ENCODE results near the gene SERGEF. TPM values are rescaled to one million over a fixed set of nuclear protein-coding genes. Genes with fewer than 3 reads are reported as not detected.
A peak's percentile ranks its signal among the peaks of the same experiment; 100 is the strongest.
"Not testable (repeated sequence)": the region's sequence is repeated elsewhere in the genome, so short reads cannot be mapped to it uniquely, and the experiment has no call there.

SERGEF gene
- total RNA-seq, 1 donor from 2014 or later, result 16.6 TPM

DNA sequence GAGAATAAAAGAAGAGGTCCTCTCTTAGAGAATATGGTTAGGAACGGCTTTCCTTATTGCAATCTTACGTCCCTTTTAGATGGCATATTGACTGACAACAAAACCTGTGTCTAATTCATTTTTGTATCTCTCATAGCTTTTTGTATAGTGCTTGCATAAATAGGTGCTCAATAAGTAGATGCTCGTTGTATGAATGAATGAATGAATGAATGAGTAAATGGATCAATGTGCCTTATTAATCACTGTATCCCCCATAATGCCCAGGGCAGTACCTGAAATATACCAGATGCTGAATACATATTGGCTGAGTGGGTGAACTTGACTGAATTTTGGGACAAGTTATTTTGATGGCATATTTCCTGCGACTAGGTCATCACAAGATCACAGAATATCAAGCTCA, 97.9 kb downstream of the SERGEF start:
- DNase-seq (ENCODE audit: low read depth), result no peak

DNA sequence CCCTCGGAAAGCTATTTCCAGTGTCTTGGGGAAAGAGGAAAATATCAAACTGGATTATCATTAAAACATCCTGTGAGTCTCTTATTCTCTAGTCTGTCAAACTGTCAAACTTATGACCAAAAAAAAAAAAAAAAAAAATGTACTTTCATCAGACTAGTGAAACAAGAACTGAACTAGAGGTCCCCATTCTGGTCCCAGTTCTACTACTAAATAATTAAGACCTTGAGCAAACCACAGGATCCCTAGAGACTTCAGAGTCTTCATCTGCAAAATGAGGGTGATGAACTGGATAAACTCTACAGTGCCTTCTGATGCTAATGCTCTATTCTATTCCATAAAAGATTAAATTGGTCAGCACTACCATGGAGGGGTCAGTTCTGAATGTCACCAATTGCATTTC, 105.8 kb downstream of the SERGEF start:
- no peak for DNase-seq (ENCODE audit: low read depth)

DNA sequence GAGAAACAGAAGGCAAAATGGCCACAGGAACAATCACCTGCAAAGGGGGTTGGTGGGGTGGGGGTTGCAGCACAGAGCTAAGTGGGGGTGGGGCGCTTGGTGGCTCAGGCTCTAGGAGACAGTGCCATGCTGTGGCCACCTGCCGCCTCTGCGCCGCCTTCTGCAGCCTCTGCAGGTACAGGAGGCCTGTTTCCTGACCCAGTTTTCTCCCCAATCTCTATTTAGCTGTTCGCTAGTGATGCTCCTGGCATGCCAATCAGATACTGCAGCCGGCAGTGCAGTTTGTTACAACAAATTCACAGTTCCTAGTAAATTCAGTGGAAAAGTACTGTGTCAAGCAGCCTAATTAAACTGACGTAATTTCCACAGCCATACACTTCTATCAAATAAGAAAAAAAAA, 106.4 kb downstream of the SERGEF start:
- DNase-seq (ENCODE audit: low read depth), result no peak

DNA sequence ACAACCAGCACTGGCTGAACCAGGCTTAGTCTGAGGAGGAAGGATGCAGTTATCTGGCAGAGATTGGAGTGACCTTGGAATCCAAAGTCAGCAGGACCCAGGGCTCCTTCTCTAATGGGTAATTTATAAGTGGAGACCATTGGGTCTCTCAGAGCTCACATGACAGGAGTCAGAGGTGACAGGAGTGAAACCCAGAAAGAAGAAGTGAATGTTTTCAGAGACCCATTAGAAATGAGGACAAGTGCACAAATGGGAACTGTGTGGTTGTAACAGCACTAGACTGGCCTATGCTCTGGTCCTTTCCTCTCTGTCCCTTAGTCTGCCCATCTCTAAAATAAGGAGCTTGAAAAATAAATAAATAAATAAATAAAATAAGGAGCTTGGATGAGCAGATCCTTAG, 107.4 kb downstream of the SERGEF start:
- no peak for DNase-seq (ENCODE audit: low read depth)

DNA sequence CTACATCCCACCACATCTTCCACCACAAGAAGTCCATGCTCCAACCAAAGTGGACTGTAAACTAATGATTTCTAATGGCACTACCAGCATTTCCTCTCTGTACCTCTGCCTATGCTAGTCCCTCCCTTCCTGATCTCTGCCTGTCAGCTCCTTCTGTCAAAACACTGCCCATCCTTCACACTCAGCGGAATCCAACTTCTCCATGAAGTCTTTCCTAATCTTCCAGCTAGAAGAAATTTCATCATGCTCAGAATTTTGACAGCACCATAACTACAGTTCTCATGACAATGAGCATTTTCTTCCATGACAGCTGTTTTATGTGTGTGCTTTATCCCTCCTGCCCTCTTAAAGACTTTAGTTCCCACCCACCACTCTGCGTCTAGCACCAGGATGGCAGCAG, 111.4 kb downstream of the SERGEF start:
- no peak for DNase-seq (ENCODE audit: low read depth)

DNA sequence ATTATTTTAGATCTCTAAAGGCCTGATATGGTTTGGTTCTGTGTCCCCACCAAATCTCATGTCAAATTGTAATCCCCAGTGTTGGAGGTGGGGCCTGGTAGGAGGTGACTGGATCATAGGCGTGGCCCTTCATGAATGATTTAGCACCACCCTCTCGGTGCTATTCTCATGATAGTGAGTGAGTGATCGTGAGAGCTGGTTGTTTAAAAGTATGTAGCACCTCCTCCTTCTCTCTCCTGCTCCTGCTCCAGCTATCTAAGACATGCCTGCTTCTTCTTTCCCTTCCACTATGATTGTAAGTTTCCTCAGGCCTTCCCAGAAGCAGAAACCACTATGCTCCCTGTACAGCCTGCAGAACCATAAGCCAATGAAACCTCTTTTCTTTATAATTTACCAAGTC, 114.1 kb downstream of the SERGEF start:
- DNase-seq (ENCODE audit: low read depth), result no peak

DNA sequence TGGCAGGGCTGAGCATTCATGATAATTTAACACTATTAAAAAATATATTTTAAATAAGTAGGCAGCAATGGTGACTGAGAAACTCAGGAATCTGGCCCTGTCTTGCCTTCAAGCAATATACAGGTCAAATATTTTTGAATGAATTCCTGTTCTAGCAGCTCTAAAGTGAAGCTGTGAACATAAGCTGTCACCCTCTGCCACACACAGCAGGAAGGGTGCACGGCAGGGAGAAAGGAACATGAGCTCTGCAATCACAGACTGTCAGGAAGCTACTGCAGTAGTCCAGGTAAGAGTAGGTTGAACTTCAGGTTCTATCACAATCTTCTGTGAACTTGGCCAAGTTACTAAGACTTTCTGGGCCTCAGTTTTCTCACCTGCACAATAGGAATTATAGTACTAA, 114.8 kb downstream of the SERGEF start:
- DNase-seq (ENCODE audit: low read depth), result no peak

DNA sequence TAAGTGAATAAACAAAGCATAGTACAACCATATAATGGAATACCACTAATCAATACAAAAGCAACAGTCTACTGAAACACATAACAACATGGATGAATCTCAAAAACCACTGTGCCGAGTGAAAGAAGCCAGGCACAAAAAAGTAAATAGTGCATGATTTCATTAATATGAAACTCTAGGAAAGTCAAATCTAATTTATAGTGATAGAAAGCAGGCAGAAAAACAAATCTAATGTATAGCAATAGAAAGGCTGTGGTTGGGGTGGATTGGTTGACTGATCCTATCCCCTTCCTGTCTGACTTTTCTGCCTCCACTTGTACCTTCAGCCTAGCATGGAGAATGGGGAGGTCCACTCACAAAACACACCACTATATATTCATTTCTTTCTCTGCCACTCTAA, 115.4 kb downstream of the SERGEF start:
- DNase-seq (ENCODE audit: low read depth), result no peak

GRCh38 chr11:17896496-17897151, 116.2 kb downstream of the SERGEF start:
- not testable (repeated sequence) for DNase-seq (ENCODE audit: low read depth)

- DNase-seq (ENCODE audit: low read depth), result no peak
Measured at GRCh38 chr11:17894929-17895658, 117.8 kb downstream of the SERGEF start.

GRCh38 chr11:17892409-17892808, 120.4 kb downstream of the SERGEF start:
- no peak for DNase-seq (ENCODE audit: low read depth)

GRCh38 chr11:17890325-17890724, 122.5 kb downstream of the SERGEF start:
- no peak for DNase-seq (ENCODE audit: low read depth)

DNA sequence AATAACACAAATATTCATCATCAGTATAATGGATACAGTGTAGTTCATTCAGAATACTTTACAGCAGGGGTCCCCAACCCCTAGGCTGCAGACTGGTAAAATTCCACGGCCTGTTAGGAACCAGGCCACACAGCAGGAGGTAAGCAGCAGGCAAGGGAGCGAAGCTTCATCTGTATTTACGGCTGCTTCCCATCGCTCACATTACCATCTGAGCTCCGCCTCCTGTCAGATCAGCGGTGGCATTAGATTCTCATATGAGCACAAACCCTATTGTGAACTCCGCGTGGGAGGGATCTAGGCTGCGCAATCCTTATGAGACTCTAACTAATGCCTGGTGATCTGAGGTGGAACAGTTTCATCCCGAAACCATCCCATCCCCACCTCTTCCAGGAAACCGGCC, 125.1 kb downstream of the SERGEF start:
- no peak for DNase-seq (ENCODE audit: low read depth)

- no peak for DNase-seq (ENCODE audit: low read depth)
Measured at GRCh38 chr11:17883946-17884345, 128.9 kb downstream of the SERGEF start.

GRCh38 chr11:17883057-17883456, 129.8 kb downstream of the SERGEF start:
- DNase-seq (ENCODE audit: low read depth), result no peak

GRCh38 chr11:17878743-17879142, 134.1 kb downstream of the SERGEF start:
- no peak for DNase-seq (ENCODE audit: low read depth)

DNA sequence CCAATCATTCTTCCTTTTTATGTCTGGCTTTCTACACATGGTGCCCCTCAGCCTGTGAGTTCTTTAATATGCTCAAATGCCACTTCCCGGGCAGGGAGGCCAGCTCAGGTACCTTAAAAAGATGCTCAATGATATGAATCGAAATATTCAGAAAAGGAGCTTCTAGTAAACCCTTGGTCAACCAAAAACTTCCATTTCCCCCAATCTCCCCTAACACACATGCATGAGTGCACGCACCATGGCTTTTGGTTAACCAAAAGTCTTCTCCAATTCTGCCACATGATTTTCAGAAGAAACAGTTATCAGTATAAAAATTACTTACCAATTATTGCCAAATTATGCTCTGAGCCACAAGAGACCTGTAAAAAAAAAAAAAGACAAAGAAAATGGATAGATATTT, 135.0 kb downstream of the SERGEF start:
- DNase-seq (ENCODE audit: low read depth), result no peak

- DNase-seq (ENCODE audit: low read depth), result no peak
Measured at GRCh38 chr11:17876827-17877226, 136.0 kb downstream of the SERGEF start.

DNA sequence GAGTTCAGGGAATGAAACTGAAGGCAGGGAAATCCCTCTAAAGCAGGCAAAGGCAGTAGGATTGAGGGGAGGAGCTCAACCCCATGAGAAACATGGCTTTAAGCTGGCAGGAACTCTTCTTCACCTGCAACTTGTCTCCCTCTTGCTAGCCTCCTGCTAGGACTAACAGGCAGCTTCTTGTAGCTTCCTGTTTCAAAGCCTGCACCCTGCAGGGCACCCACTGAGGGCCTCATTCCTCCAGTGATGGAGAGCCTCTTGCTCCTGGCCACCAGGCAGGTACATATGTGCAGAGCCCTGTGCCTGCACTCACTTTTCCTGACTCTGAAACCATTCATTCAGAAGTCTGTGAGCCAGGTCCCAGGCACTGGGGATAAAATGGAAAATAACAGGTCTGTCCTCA, 137.0 kb downstream of the SERGEF start:
- DNase-seq (ENCODE audit: low read depth), result no peak

GRCh38 chr11:17873586-17873985, 139.3 kb downstream of the SERGEF start:
- no peak for DNase-seq (ENCODE audit: low read depth)

DNA sequence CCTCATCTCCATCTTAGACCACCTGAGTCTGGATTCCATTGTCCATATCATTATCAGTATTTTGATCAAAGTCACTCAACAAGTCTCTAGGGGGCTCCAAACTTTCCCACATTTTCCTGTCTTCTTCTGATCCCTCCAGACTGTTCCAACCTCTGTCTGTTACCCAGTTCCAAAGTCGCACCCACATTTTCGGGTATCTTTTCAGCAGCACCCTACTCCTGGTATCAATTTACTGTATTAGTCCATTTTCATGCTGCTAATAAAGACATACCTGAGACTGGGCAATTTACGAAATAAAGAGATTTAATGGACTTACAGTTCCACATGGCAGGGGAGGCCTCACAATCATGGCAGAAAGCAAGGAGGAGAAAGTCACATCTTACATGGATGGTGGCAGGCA, 144.4 kb downstream of the SERGEF start:
- DNase-seq (ENCODE audit: low read depth), result not testable (repeated sequence)

DNA sequence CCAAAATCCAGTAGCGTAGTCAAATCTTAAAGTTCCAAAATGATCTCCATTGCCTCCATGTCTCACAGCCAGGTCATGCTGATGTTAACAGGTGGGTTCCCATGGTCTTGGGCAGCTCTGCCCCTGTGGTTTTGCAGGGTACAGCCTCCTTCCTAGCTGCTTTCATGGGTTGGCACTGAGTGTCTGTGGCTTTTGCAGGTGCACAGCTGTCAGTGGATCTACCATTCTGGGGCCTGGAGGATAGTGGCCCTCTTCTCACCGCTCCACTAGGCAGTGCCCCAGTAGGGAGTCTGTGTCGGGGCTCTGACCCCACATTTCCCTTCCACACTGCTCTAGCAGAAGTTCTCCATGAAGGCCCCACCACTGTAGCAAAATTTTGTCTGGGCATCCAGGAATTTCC, 145.5 kb downstream of the SERGEF start:
- peak; percentile 29 for DNase-seq (ENCODE audit: low read depth)

- peak; percentile 59 for DNase-seq (ENCODE audit: low read depth)
Measured at GRCh38 chr11:17865765-17866428, 146.9 kb downstream of the SERGEF start.

Measured in myocyte (in vitro differentiated cells).